HepG2 (cell line): ENCODE results near the gene RBM19. TPM values are rescaled to one million over a fixed set of nuclear protein-coding genes. Genes with fewer than 3 reads are reported as not detected.

Experiments used
- CEBPG ChIP-seq: IDR thresholded peaks from 2 replicates; pipeline ENCODE4 v1.6.1; 2016
- GATAD1 ChIP-seq: IDR thresholded peaks from 2 replicates; pipeline ENCODE4 v1.6.1; 2016; ENCODE audit warnings: missing genetic modification reagents, missing compliant biosample characterization
- HOXD1 ChIP-seq: sonication (generic); formaldehyde crosslinking; IDR thresholded peaks from 2 replicates; pipeline ENCODE4 v1.5.0; 2020; ENCODE audit warnings: missing genetic modification reagents
- MAX ChIP-seq: IDR thresholded peaks from 2 replicates; pipeline ENCODE4 v1.6.1; 2012; ENCODE audit warnings: inconsistent platforms
- MED13 ChIP-seq: sonication (generic); formaldehyde crosslinking; IDR thresholded peaks from 2 replicates; pipeline ENCODE4 v1.5.0; 2020; ENCODE audit warnings: missing genetic modification reagents
- MTF2 ChIP-seq: sonication (generic); formaldehyde crosslinking; IDR thresholded peaks from 2 replicates; pipeline ENCODE4 v1.5.0; 2020; ENCODE audit warnings: missing genetic modification reagents, borderline replicate concordance
- SMAD1 ChIP-seq: sonication (generic); formaldehyde crosslinking; IDR thresholded peaks from 2 replicates; pipeline ENCODE4 v1.4.0; 2020; ENCODE audit warnings: missing genetic modification reagents, low read depth, mild to moderate bottlenecking, borderline replicate concordance
- SMARCE1 ChIP-seq: fragments of 450-650 bp; IDR thresholded peaks from 2 replicates; pipeline ENCODE4 v1.6.1; 2017; ENCODE audit warnings: borderline replicate concordance
- TBP ChIP-seq: sonication (generic); formaldehyde crosslinking; IDR thresholded peaks from 2 replicates; pipeline ENCODE4 v1.5.0; 2020; ENCODE audit warnings: missing genetic modification reagents
- TERF1 ChIP-seq: sonication (generic); formaldehyde crosslinking; IDR thresholded peaks from 2 replicates; pipeline ENCODE4 v1.8.0; 2022; ENCODE audit warnings: mild to moderate bottlenecking, missing genetic modification reagents, moderate library complexity
- THAP8 ChIP-seq: sonication (generic); formaldehyde crosslinking; IDR thresholded peaks from 2 replicates; pipeline ENCODE4 v1.5.1; 2020; ENCODE audit warnings: missing genetic modification reagents, mild to moderate bottlenecking, borderline replicate concordance
- UBTF ChIP-seq: sonication (generic); formaldehyde crosslinking; IDR thresholded peaks from 2 replicates; pipeline ENCODE4 v1.4.0; 2020; ENCODE audit warnings: mild to moderate bottlenecking, missing genetic modification reagents
- YEATS2 ChIP-seq: sonication (generic); formaldehyde crosslinking; IDR thresholded peaks from 2 replicates; pipeline ENCODE4 v1.4.0; 2020; ENCODE audit warnings: missing genetic modification reagents, borderline replicate concordance
- ZFP36 ChIP-seq: fragments of 150-350 bp; IDR thresholded peaks from 2 replicates; pipeline ENCODE4 v1.6.1; 2018; ENCODE audit warnings: borderline replicate concordance, low read length, low read depth; ENCODE audit not compliant: partially characterized antibody
- ZFP41 ChIP-seq: sonication (generic); formaldehyde crosslinking; IDR thresholded peaks from 2 replicates; pipeline ENCODE4 v1.4.0; 2020; ENCODE audit warnings: mild to moderate bottlenecking, missing genetic modification reagents, borderline replicate concordance
- ZKSCAN5 ChIP-seq: sonication (generic); formaldehyde crosslinking; IDR thresholded peaks from 2 replicates; pipeline ENCODE4 v1.5.1; 2020; ENCODE audit warnings: mild to moderate bottlenecking, missing genetic modification reagents
- ZNF12 ChIP-seq: sonication (generic); formaldehyde crosslinking; IDR thresholded peaks from 2 replicates; pipeline ENCODE4 v1.5.0; 2020; ENCODE audit warnings: missing genetic modification reagents
- ZNF33B ChIP-seq: sonication (generic); formaldehyde crosslinking; IDR thresholded peaks from 2 replicates; pipeline ENCODE4 v1.5.1; 2020; ENCODE audit warnings: mild to moderate bottlenecking, missing genetic modification reagents
- ZNF598 ChIP-seq: sonication (generic); formaldehyde crosslinking; IDR thresholded peaks from 2 replicates; pipeline ENCODE4 v1.5.1; 2020; ENCODE audit warnings: mild to moderate bottlenecking, missing genetic modification reagents, borderline replicate concordance
- ZNF678 ChIP-seq: sonication (generic); formaldehyde crosslinking; IDR thresholded peaks from 2 replicates; pipeline ENCODE4 v1.4.0; 2020; ENCODE audit warnings: mild to moderate bottlenecking, missing genetic modification reagents
- ZNF720 ChIP-seq: sonication (generic); formaldehyde crosslinking; IDR thresholded peaks from 2 replicates; pipeline ENCODE4 v1.4.0; 2020; ENCODE audit warnings: missing genetic modification reagents
- ZSCAN22 ChIP-seq: sonication (generic); formaldehyde crosslinking; IDR thresholded peaks from 2 replicates; pipeline ENCODE4 v1.4.0; 2020; ENCODE audit warnings: mild to moderate bottlenecking, missing genetic modification reagents
- ZSCAN30 ChIP-seq: sonication (generic); formaldehyde crosslinking; IDR thresholded peaks from 2 replicates; pipeline ENCODE4 v1.5.0; 2020; ENCODE audit warnings: mild to moderate bottlenecking, missing genetic modification reagents
- polyA plus RNA-seq, 8 experiments: library from polyadenylated mRNA; depleted of rRNA in 3 of 8; stranded (reverse) in 7 of 8; unstranded in 1 of 8; fragments of >200 nt; fragmentation: Illumina TruSeq in 4 of 8; extraction: Trizol in 4 of 8; gene quantifications; 2 replicates each; pipeline versions ENCODE4 v1.2.1 to v1.2.3, GENCODE V29; 2011 to 2016; ENCODE audit warnings: low read depth in 4 of 8, missing spikeins in 1 of 8, mixed read lengths in 1 of 8; ENCODE audit not compliant: insufficient read depth in 1 of 8
- total RNA-seq, 5 experiments: library from RNA; depleted of rRNA; stranded (reverse); fragments of >200 nt; fragmentation: Illumina TruSeq; extraction: Trizol; gene quantifications; 2 replicates each; pipeline ENCODE4 v1.2.3, GENCODE V29; 2016; ENCODE audit warnings: low read depth in 1 of 5
- TF ChIP-seq, protein P1 (sequence below): sonication (generic); formaldehyde crosslinking; IDR thresholded peaks from 2 replicates; pipeline ENCODE4 v1.4.0; 2020; ENCODE audit warnings: missing genetic modification reagents

RBM19 gene
- total and polyA plus RNA-seq, 2 of the 13 experiments (the other 11 are each of a cell fraction or from before 2014, with no cell fraction given) = 19.3 to 32.2 TPM

GRCh38 chr12:113808095-113808951, 157.8 kb downstream of the RBM19 start (continued):
- TF ChIP-seq, protein P1, sequence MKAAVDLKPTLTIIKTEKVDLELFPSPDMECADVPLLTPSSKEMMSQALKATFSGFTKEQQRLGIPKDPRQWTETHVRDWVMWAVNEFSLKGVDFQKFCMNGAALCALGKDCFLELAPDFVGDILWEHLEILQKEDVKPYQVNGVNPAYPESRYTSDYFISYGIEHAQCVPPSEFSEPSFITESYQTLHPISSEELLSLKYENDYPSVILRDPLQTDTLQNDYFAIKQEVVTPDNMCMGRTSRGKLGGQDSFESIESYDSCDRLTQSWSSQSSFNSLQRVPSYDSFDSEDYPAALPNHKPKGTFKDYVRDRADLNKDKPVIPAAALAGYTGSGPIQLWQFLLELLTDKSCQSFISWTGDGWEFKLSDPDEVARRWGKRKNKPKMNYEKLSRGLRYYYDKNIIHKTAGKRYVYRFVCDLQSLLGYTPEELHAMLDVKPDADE = no peak
- no peak for TF ChIP-seq ZNF720 (CRISPR knock-in tag)
- no peak for TF ChIP-seq THAP8 (CRISPR knock-in tag)
- TF ChIP-seq GATAD1 (CRISPR knock-in tag) = no peak
- no peak; the same call in 1 of the 2 replicates for TF ChIP-seq MED13
- TF ChIP-seq YEATS2 (CRISPR knock-in tag) = no peak
- TF ChIP-seq ZNF12 = peak; percentile 76
- no peak for TF ChIP-seq ZFP36
- TF ChIP-seq MTF2 = no peak
- TF ChIP-seq ZNF33B (CRISPR knock-in tag) = no peak
- TF ChIP-seq SMARCE1 = no peak
- no peak; the same call in 1 of the 2 replicates for TF ChIP-seq MAX
- TF ChIP-seq UBTF = peak; percentile 32; the same call in 1 of the 2 replicates
- TF ChIP-seq ZNF598 (CRISPR knock-in tag) = 0 out of 2 replicates have a peak, but pooled peaks have one; percentile 58
- TF ChIP-seq ZSCAN22 (CRISPR knock-in tag) = no peak
- no peak for TF ChIP-seq TERF1 (CRISPR knock-in tag)
- TF ChIP-seq ZFP41 (CRISPR knock-in tag) = no peak
- TF ChIP-seq HOXD1 (CRISPR knock-in tag) = no peak
- TF ChIP-seq ZKSCAN5 (CRISPR knock-in tag) = no peak
- TF ChIP-seq ZNF678 = no peak
- no peak for TF ChIP-seq TBP
- TF ChIP-seq SMAD1 (CRISPR knock-in tag) = no peak
- TF ChIP-seq CEBPG (CRISPR knock-in tag) = no peak
- TF ChIP-seq ZSCAN30 = no peak
